ENCODE data around the gene SAP30BP. TPM values are rescaled to one million over a fixed set of nuclear protein-coding genes. Genes with fewer than 3 reads are reported as not detected.

The SAP30BP gene
- total and polyA plus RNA-seq, 8 donors: 58.9 to 111 (median 101) TPM

GRCh38 chr17:75672011-75672410 is 4.9 kb downstream of the SAP30BP start:
- H3K4me1 ChIP-seq: peaks cover 8 to 40% of the 10 kb centered on the region in 2 donors
- no peaks in the 10 kb centered on the region for H3K27me3 ChIP-seq
- DNase-seq (no peak), ATAC-seq (no peak)
- intact Hi-C loops (cut with DNase I): loop anchor here in 1 of 2 donors (5.0 kb wide), 1 partner anchor 75 kb away; no protein-coding TSS in a partner anchor
- peaks cover 5 to 74% of the 10 kb centered on the region in 2 donors for H3K36me3 ChIP-seq
- H3K4me3 ChIP-seq: no peak overlapping the region
- H3K27ac ChIP-seq: no peak overlapping the region
- TF ChIP-seq CTCF (IDR thresholded peaks at IDR 0.05): no peak
- H3K9me3 ChIP-seq: no peaks in the 10 kb centered on the region

- Histone ChIP-seq H3K27me3 (no peaks in the 10 kb centered on the region), H3K9me3 (no peaks in the 10 kb centered on the region), H3K36me3 (peaks cover 5 to 77% of the 10 kb centered on the region in 2 donors), H3K4me3 (no peak overlapping the region), H3K4me1 (peaks cover 0 to 29% of the 10 kb centered on the region in 2 donors), H3K27ac (no peak overlapping the region)
- no peak for DNase-seq
- no peak for ATAC-seq
- intact Hi-C loops (cut with DNase I): loop anchor here in 1 of 2 donors (5.0 kb wide), 1 partner anchor 74 kb away; no protein-coding TSS in a partner anchor
- no peak for TF ChIP-seq CTCF (IDR thresholded peaks at IDR 0.05)
These were observed 6.3 kb downstream of the SAP30BP start for GRCh38 chr17:75673487-75673886.

GRCh38 chr17:75676461-75676860 is 9.3 kb downstream of the SAP30BP start:
- DNase-seq (no peak), ATAC-seq (no peak)
- Histone ChIP-seq H3K27me3 (no peaks in the 10 kb centered on the region), H3K27ac (no peak overlapping the region), H3K36me3 (peaks cover 5 to 73% of the 10 kb centered on the region in 2 donors), H3K4me3 (no peak overlapping the region), H3K9me3 (no peaks in the 10 kb centered on the region), H3K4me1 (peaks cover 4 to 32% of the 10 kb centered on the region in 2 donors)
- intact Hi-C loops (cut with DNase I): no loop called here
- no peak for TF ChIP-seq CTCF (IDR thresholded peaks at IDR 0.05)

- peak in 1 of 4 donors; percentile 64 for DNase-seq
These were observed 12.6 kb downstream of the SAP30BP start for GRCh38 chr17:75679706-75680211.

GRCh38 chr17:75680431-75680830 is 13.3 kb downstream of the SAP30BP start:
- ATAC-seq: no peak
- no peak for TF ChIP-seq CTCF (IDR thresholded peaks at IDR 0.05)
- DNase-seq: no peak
- intact Hi-C loops (cut with DNase I): no loop called here
- Histone ChIP-seq H3K4me1 (peaks cover 13 to 46% of the 10 kb centered on the region in 2 donors), H3K4me3 (no peak overlapping the region), H3K27ac (peak overlapping the region in 1 of 2 donors; percentile 60), H3K9me3 (no peaks in the 10 kb centered on the region), H3K36me3 (peaks cover 0 to 43% of the 10 kb centered on the region in 2 donors), H3K27me3 (no peaks in the 10 kb centered on the region)

More at GRCh38 chr17:75679706-75680211, 12.6 kb downstream of the SAP30BP start:
- Histone ChIP-seq H3K27me3 (no peaks in the 10 kb centered on the region), H3K36me3 (peaks cover 0 to 43% of the 10 kb centered on the region in 2 donors), H3K27ac (peak overlapping the region; percentile 37 to 60), H3K9me3 (no peaks in the 10 kb centered on the region), H3K4me1 (peaks cover 8 to 46% of the 10 kb centered on the region in 2 donors), H3K4me3 (no peak overlapping the region)
- intact Hi-C loops (cut with DNase I): no loop called here
- peak; percentile 92 for ATAC-seq
- peak in 1 of 2 donors; percentile 17 for TF ChIP-seq CTCF (IDR thresholded peaks at IDR 0.05)
